Body of pancreas (tissue), 4 donors: ENCODE measurements around the gene CIDEC.
"Not testable (repeated sequence)": the region's sequence is repeated elsewhere in the genome, so short reads cannot be mapped to it uniquely, and the experiment has no call there.

Experiments used
- CTCF ChIP-seq, 7 experiments: fragments of 450-650 bp in 4 of 7; fragments of 200-600 bp in 3 of 7; sonication (generic) in 3 of 7; IDR thresholded peaks; one replicate each; pipeline ENCODE4 v1.5.1; 2016 to 2019; ENCODE audit warnings: antibody characterized with exemption in 7 of 7
- POLR2A ChIP-seq, 3 donors: fragments of 450-650 bp; IDR thresholded peaks; one replicate each; pipeline ENCODE4 v1.6.1; 2016; ENCODE audit warnings: antibody characterized with exemption in 3 of 3, mild to moderate bottlenecking in 2 of 3

GRCh38 chr3:9895715-9896114 is 15.7 kb upstream of the CIDEC start:
- not testable (repeated sequence) for TF ChIP-seq CTCF, POLR2A (IDR thresholded peaks at IDR 0.05)
